HK-2 (cell line): ENCODE results near the gene PSMD13.

Experiments used
- DNase-seq: peaks from one replicate; pipeline ENCODE4 v3.0.0-alpha.2; 2018; ENCODE audit not compliant: unreplicated experiment

The PSMD13 gene

GRCh38 chr11:299081-299891, 62.5 kb downstream of the PSMD13 start, which contains the start of gene IFITM5:
IFITM5 (minus strand) TSS chr11:299526; CDS start chr11:299490, 36 bp downstream.
- no peak for DNase-seq

- DNase-seq = no peak
Measured at GRCh38 chr11:299951-300735, 63.4 kb downstream of the PSMD13 start.
